ENCODE data around the gene CCDC152. TPM values are rescaled to one million over a fixed set of nuclear protein-coding genes. Genes with fewer than 3 reads are reported as not detected.

The CCDC152 gene
- total and polyA plus RNA-seq, 2 of the 13 experiments (the other 11 are each of a cell fraction or from before 2014, with no cell fraction given): 0.20 to 0.36 TPM

- TF ChIP-seq GPBP1L1 (CRISPR knock-in tag; IDR thresholded peaks at IDR 0.05): no peak
- no peak for TF ChIP-seq HMGXB4 (CRISPR knock-in tag; IDR thresholded peaks at IDR 0.05; ENCODE audit: borderline replicate concordance in 1 of 2, low read depth in 1 of 2)
- TF ChIP-seq IRX3 (CRISPR knock-in tag; IDR thresholded peaks at IDR 0.05; ENCODE audit: borderline replicate concordance, low read depth): 0 out of 2 replicates have a peak, but pooled peaks have one; percentile 31
- no peak for TF ChIP-seq NFKBIZ (CRISPR knock-in tag; IDR thresholded peaks at IDR 0.05)
- TF ChIP-seq, protein P1, sequence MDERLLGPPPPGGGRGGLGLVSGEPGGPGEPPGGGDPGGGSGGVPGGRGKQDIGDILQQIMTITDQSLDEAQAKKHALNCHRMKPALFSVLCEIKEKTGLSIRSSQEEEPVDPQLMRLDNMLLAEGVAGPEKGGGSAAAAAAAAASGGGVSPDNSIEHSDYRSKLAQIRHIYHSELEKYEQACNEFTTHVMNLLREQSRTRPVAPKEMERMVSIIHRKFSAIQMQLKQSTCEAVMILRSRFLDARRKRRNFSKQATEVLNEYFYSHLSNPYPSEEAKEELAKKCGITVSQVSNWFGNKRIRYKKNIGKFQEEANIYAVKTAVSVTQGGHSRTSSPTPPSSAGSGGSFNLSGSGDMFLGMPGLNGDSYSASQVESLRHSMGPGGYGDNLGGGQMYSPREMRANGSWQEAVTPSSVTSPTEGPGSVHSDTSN (CRISPR knock-in tag; IDR thresholded peaks at IDR 0.05): no peak
- TF ChIP-seq, protein P2, sequence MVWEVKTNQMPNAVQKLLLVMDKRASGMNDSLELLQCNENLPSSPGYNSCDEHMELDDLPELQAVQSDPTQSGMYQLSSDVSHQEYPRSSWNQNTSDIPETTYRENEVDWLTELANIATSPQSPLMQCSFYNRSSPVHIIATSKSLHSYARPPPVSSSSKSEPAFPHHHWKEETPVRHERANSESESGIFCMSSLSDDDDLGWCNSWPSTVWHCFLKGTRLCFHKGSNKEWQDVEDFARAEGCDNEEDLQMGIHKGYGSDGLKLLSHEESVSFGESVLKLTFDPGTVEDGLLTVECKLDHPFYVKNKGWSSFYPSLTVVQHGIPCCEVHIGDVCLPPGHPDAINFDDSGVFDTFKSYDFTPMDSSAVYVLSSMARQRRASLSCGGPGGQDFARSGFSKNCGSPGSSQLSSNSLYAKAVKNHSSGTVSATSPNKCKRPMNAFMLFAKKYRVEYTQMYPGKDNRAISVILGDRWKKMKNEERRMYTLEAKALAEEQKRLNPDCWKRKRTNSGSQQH (CRISPR knock-in tag; IDR thresholded peaks at IDR 0.05; ENCODE audit: low read depth): no peak
- TF ChIP-seq ZNF331 (CRISPR knock-in tag; IDR thresholded peaks at IDR 0.05): no peak
- no peak for TF ChIP-seq DZIP1 (CRISPR knock-in tag; IDR thresholded peaks at IDR 0.05)
- TF ChIP-seq HDAC2 (CRISPR knock-in tag; IDR thresholded peaks at IDR 0.05): no peak
- 0 out of 2 replicates have a peak, but pooled peaks have one; percentile 15 for TF ChIP-seq SMYD3 (CRISPR knock-in tag; IDR thresholded peaks at IDR 0.05)
- no peak for TF ChIP-seq ZSCAN22 (CRISPR knock-in tag; IDR thresholded peaks at IDR 0.05)
- TF ChIP-seq YY1 (IDR thresholded peaks at IDR 0.05; ENCODE audit: insufficient read depth, insufficient replicate concordance, low read depth, low read length): no peak
- TF ChIP-seq GLMP (CRISPR knock-in tag; IDR thresholded peaks at IDR 0.05; ENCODE audit: borderline replicate concordance): no peak
- TF ChIP-seq ZNF737 (CRISPR knock-in tag; IDR thresholded peaks at IDR 0.05; ENCODE audit: borderline replicate concordance): no peak
- TF ChIP-seq SAP130 (CRISPR knock-in tag; IDR thresholded peaks at IDR 0.05; ENCODE audit: low read depth): peak; percentile 13; the same call in 1 of the 2 replicates
- no peak for TF ChIP-seq KLF12 (CRISPR knock-in tag; IDR thresholded peaks at IDR 0.05; ENCODE audit: borderline replicate concordance)
- TF ChIP-seq MXD4 (CRISPR knock-in tag; IDR thresholded peaks at IDR 0.05): no peak
- no peak for TF ChIP-seq ZNF589 (CRISPR knock-in tag; conservative IDR thresholded peaks at IDR 0.05)
Measured at GRCh38 chr5:42808888-42809611, 52.4 kb downstream of the CCDC152 start (continued).

All from HepG2 (cell line).